ENCODE data around the gene BAHD1. TPM values are rescaled to one million over a fixed set of nuclear protein-coding genes. Genes with fewer than 3 reads are reported as not detected.

Gene BAHD1
- total RNA-seq, 1 donor from 2014 or later, result 26.5 TPM

- Mint-ChIP-seq H3K36me3 (ENCODE audit: low read depth) (no peaks in the 10 kb centered on the region), H3K9me3 (no peaks in the 10 kb centered on the region)
- intact Hi-C loops (cut with micrococcal nuclease), result loop anchor here (10.0 kb wide), 1 partner anchor 214 kb away; no protein-coding TSS in a partner anchor
Measured at GRCh38 chr15:40429068-40429710, 11.6 kb upstream of the BAHD1 start.

DNA sequence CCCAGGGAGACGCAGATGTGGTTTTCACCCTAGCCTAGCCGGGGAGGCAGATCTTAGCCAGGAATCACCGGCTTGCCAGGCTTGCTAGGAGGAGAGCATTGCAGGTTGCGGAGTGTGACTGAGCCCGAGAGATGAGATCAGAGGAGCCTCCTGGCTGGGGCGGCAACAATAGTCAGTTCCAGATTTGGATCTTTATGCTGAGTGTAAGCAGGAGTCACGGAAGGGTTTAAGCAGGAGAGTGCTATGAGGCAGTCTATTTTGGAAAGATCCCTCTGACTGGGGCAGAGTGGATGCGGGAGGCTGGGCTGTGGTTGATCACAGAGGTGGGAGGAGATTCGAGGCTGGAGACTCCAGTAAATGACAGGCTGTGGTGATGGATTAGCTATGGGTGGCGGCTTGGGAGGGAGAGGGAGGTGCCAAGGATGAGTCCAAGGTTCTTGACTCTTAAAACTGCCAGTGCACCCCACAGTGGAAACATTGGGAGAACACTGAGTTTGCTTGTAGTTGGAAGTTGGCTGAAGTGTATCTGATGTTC lies 10.4 kb upstream of the BAHD1 start:
- Mint-ChIP-seq H3K27ac (no peak overlapping the region), H3K36me3 (ENCODE audit: low read depth) (no peaks in the 10 kb centered on the region), H3K4me3 (no peak overlapping the region)

More at GRCh38 chr15:40429068-40429710, 11.6 kb upstream of the BAHD1 start:
- Mint-ChIP-seq H3K27ac (no peak overlapping the region), H3K27me3 (ENCODE audit: insufficient read depth) (peaks cover 10% of the 10 kb centered on the region), H3K4me3 (no peak overlapping the region), H3K4me1 (ENCODE audit: low read depth) (no peaks in the 10 kb centered on the region)
- DNase-seq (ENCODE audit: low spot score), result no peak

DNA sequence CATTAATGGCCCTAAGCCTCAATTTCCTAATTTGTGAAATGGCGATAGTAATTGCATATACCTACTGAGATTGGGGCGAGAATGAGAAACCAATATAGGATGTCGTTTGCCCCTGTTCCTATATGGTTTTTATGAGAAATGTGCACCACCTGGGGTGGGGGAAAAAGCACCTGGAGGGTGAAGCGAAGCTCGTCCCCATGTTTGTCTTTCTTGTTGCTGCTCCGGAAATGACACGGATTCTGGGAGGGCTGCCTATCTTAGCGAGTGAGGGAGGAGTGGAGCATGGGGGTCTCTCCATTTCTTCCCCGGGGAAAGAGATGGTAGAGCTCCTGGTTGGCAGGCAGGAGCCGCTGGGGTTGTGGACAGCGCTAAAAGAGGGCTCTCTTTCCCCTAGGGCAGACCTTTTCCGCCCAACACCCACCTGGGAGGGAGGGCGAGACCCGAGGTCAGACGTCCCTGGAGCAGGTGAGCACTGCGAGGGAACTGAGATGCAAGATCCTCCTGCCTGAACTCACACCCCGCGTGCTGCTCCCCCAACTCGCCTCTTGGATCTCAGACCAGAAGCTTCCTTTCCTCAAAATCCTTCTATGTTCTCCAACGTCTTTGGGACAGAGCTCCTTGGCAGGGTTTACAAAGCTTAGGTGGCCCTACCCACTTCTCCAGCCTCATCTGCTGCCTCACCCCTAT lies 5.6 kb upstream of the BAHD1 start:
- no peaks in the 10 kb centered on the region for H3K36me3 Mint-ChIP-seq (ENCODE audit: low read depth)
- H3K27me3 Mint-ChIP-seq (ENCODE audit: insufficient read depth), result peaks cover 61% of the 10 kb centered on the region
- peaks cover 6% of the 10 kb centered on the region for H3K4me1 Mint-ChIP-seq (ENCODE audit: low read depth)
- intact Hi-C loops (cut with micrococcal nuclease), result no loop called here
- DNase-seq (ENCODE audit: low spot score), result no peak
- H3K27ac Mint-ChIP-seq, result no peak overlapping the region
- H3K4me3 Mint-ChIP-seq, result no peak overlapping the region
- no peaks in the 10 kb centered on the region for H3K9me3 Mint-ChIP-seq

More for the DNA sequence above, 10.4 kb upstream of the BAHD1 start:
- H3K4me1 Mint-ChIP-seq (ENCODE audit: low read depth), result no peaks in the 10 kb centered on the region
- H3K27me3 Mint-ChIP-seq (ENCODE audit: insufficient read depth), result peaks cover 20% of the 10 kb centered on the region
- DNase-seq (ENCODE audit: low spot score), result no peak
- intact Hi-C loops (cut with micrococcal nuclease), result no loop called here
- no peaks in the 10 kb centered on the region for H3K9me3 Mint-ChIP-seq

DNA sequence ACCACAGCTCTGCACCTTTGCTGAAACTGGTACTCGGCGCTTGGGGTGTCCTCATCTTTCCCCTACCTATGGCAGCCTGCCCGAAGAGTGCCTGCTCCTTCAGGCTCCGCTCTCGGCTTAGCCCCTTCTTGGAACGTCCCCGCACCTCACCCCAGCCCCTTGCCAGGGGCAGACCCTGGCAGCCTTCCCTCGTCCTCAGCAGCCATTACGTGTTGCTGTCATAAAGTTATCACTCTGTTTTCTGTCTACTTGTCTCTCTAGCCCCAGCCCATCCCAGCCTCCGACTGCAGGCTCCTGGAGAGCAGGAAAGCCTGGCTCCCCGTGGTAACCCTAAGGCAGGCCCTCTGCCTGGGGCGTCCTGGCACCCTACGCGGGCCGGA lies 5.1 kb upstream of the BAHD1 start:
- no peak for DNase-seq (ENCODE audit: low spot score)
- Mint-ChIP-seq H3K4me1 (ENCODE audit: low read depth) (peaks cover 7% of the 10 kb centered on the region), H3K4me3 (peak overlapping the region; percentile 20), H3K27me3 (ENCODE audit: insufficient read depth) (peaks cover 57% of the 10 kb centered on the region), H3K36me3 (ENCODE audit: low read depth) (no peaks in the 10 kb centered on the region), H3K9me3 (no peaks in the 10 kb centered on the region), H3K27ac (no peak overlapping the region)
- intact Hi-C loops (cut with micrococcal nuclease), result no loop called here

- peaks cover 57% of the 10 kb centered on the region for H3K27me3 Mint-ChIP-seq (ENCODE audit: insufficient read depth)
- no peak overlapping the region for H3K27ac Mint-ChIP-seq
- no peaks in the 10 kb centered on the region for H3K9me3 Mint-ChIP-seq
- intact Hi-C loops (cut with micrococcal nuclease), result no loop called here
- no peaks in the 10 kb centered on the region for H3K36me3 Mint-ChIP-seq (ENCODE audit: low read depth)
- H3K4me3 Mint-ChIP-seq, result peak overlapping the region; percentile 56
- peaks cover 7% of the 10 kb centered on the region for H3K4me1 Mint-ChIP-seq (ENCODE audit: low read depth)
- DNase-seq (ENCODE audit: low spot score), result no peak
Measured at GRCh38 chr15:40436116-40436891, 4.4 kb upstream of the BAHD1 start.

- intact Hi-C loops (cut with micrococcal nuclease), result no loop called here
Measured at GRCh38 chr15:40436892-40437751, 3.6 kb upstream of the BAHD1 start.

GRCh38 chr15:40437752-40438687 lies 2.7 kb upstream of the BAHD1 start:
- intact Hi-C loops (cut with micrococcal nuclease), result no loop called here
- no peaks in the 10 kb centered on the region for H3K9me3 Mint-ChIP-seq
- H3K4me1 Mint-ChIP-seq (ENCODE audit: low read depth), result peaks cover 15% of the 10 kb centered on the region
- H3K27ac Mint-ChIP-seq, result no peak overlapping the region
- H3K36me3 Mint-ChIP-seq (ENCODE audit: low read depth), result peaks cover 5% of the 10 kb centered on the region
- no peak for DNase-seq (ENCODE audit: low spot score)
- H3K27me3 Mint-ChIP-seq (ENCODE audit: insufficient read depth), result peaks cover 65% of the 10 kb centered on the region
- H3K4me3 Mint-ChIP-seq, result no peak overlapping the region

More at GRCh38 chr15:40436892-40437751, 3.6 kb upstream of the BAHD1 start:
- Mint-ChIP-seq H3K4me1 (ENCODE audit: low read depth) (peaks cover 7% of the 10 kb centered on the region), H3K27ac (no peak overlapping the region), H3K9me3 (no peaks in the 10 kb centered on the region), H3K36me3 (ENCODE audit: low read depth) (no peaks in the 10 kb centered on the region), H3K4me3 (peak overlapping the region; percentile 56), H3K27me3 (ENCODE audit: insufficient read depth) (peaks cover 57% of the 10 kb centered on the region)
- no peak for DNase-seq (ENCODE audit: low spot score)

- peaks cover 66% of the 10 kb centered on the region for H3K27me3 Mint-ChIP-seq (ENCODE audit: insufficient read depth)
- DNase-seq (ENCODE audit: low spot score), result no peak
- peaks cover 8% of the 10 kb centered on the region for H3K36me3 Mint-ChIP-seq (ENCODE audit: low read depth)
- intact Hi-C loops (cut with micrococcal nuclease), result no loop called here
- H3K27ac Mint-ChIP-seq, result no peak overlapping the region
- H3K9me3 Mint-ChIP-seq, result no peaks in the 10 kb centered on the region
- no peak overlapping the region for H3K4me3 Mint-ChIP-seq
- H3K4me1 Mint-ChIP-seq (ENCODE audit: low read depth), result peaks cover 22% of the 10 kb centered on the region
Measured at GRCh38 chr15:40438712-40439111, 2.0 kb upstream of the BAHD1 start.

- Mint-ChIP-seq H3K9me3 (no peaks in the 10 kb centered on the region), H3K27ac (peak overlapping the region; percentile 87), H3K4me3 (peak overlapping the region; percentile 95), H3K36me3 (ENCODE audit: low read depth) (peaks cover 11% of the 10 kb centered on the region), H3K4me1 (ENCODE audit: low read depth) (peaks cover 26% of the 10 kb centered on the region), H3K27me3 (ENCODE audit: insufficient read depth) (peaks cover 67% of the 10 kb centered on the region)
- intact Hi-C loops (cut with micrococcal nuclease), result no loop called here
- no peak for DNase-seq (ENCODE audit: low spot score)
Measured at GRCh38 chr15:40439461-40439959, 1.2 kb upstream of the BAHD1 start.

- Mint-ChIP-seq H3K36me3 (ENCODE audit: low read depth) (peaks cover 11% of the 10 kb centered on the region), H3K4me3 (peak overlapping the region; percentile 95), H3K27ac (peak overlapping the region; percentile 87), H3K4me1 (ENCODE audit: low read depth) (peaks cover 26% of the 10 kb centered on the region), H3K27me3 (ENCODE audit: insufficient read depth) (peaks cover 60% of the 10 kb centered on the region), H3K9me3 (no peaks in the 10 kb centered on the region)
- peak; percentile 18 for DNase-seq (ENCODE audit: low spot score)
- intact Hi-C loops (cut with micrococcal nuclease), result loop anchor here (1.0 to 5.0 kb wide), 7 partner anchors 35 to 333 kb away; partner anchors contain the start of genes BMF, BUB1B, CCDC32 and IVD
Measured at GRCh38 chr15:40439960-40440742, 602 bp upstream of the BAHD1 start.

Measured in activated T-helper 1 cell treated with anti-CD3 and anti-CD28 coated beads, Interleukin-12 subunit alpha, Interleukin-12 subunit beta, Interleukin-2, Interleukin-4 antibody, amounts not matched to agents 30 ng/mL and 10 ng/mL and 1 ng/mL, durations not matched to agents 14 hours and 24 hours and 36 hours (primary cell).